T-helper 17 cell (primary cell): Measurements from ENCODE around the gene FGD6. TPM values are rescaled to one million over a fixed set of nuclear protein-coding genes. Genes with fewer than 3 reads are reported as not detected.
A peak's percentile ranks its signal among the peaks of the same experiment; 100 is the strongest.
"Not testable (repeated sequence)": the region's sequence is repeated elsewhere in the genome, so short reads cannot be mapped to it uniquely, and the experiment has no call there.

Source experiments
- ATAC-seq: fragments of 150-1000 bp; cut with Tn5 transposase; 2 replicates; pipeline ENCODE4 v1.10.0; 2021; ENCODE audit warnings: mild to moderate bottlenecking, moderate library complexity
- DNase-seq, 3 donors: peaks; one replicate each; pipeline versions ENCODE4 v3.0.0 to v3.0.0-alpha.2; 2020 to 2021
- H3K9me3 ChIP-seq: one replicate; pipeline ENCODE4 v1.7.0; 2013; ENCODE audit warnings: low read length, mild to moderate bottlenecking; ENCODE audit not compliant: control insufficient read depth, poor library complexity, severe bottlenecking
- H3K27ac Mint-ChIP-seq: one replicate; pipeline ENCODE4 v1.8.0; 2022; ENCODE audit warnings: mild to moderate bottlenecking, moderate library complexity, mixed read lengths
- H3K27me3 Mint-ChIP-seq: one replicate; pipeline ENCODE4 v1.8.0; 2022; ENCODE audit warnings: mixed read lengths
- H3K36me3 Mint-ChIP-seq: one replicate; pipeline ENCODE4 v1.8.0; 2022; ENCODE audit warnings: low read depth, mixed read lengths
- H3K4me1 Mint-ChIP-seq: one replicate; pipeline ENCODE4 v1.8.0; 2022; ENCODE audit warnings: mild to moderate bottlenecking, mixed read lengths
- H3K4me3 Mint-ChIP-seq: one replicate; pipeline ENCODE4 v1.8.0; 2022; ENCODE audit warnings: mild to moderate bottlenecking, moderate library complexity, mixed read lengths
- total RNA-seq, 4 donors: library from RNA in 2 of 4; stranded (reverse) in 2 of 4; gene quantifications; one replicate each; pipeline ENCODE4 v1.2.3 and lab custom pipeline; 2022 to 2026

The FGD6 gene
- total RNA-seq, 2 donors from 2014 or later = 1.2 to 1.3 TPM

DNA sequence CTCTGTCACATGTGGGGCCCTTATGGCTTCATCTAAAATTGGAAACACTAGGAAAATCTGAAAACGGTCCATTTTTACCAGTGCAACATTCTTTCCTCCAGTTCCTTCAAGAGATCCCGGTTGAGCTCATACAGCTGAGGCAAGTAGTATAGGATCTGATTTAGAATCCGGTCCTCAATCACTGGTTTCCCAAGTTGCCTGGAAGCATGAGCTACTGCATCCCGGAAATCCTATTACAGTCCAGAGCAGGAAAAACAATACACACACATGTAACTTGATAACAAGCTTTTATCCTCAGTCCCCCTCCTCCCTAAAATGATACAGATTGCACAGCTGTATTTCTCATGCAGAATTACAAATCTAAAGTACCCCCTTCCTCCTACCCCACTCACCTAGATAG is 76.0 kb downstream of the FGD6 start:
- H3K36me3 Mint-ChIP-seq = no peaks in the 10 kb centered on the region
- H3K27me3 Mint-ChIP-seq = no peaks in the 10 kb centered on the region
- no peak overlapping the region for H3K4me3 Mint-ChIP-seq
- ATAC-seq (no peak), DNase-seq (no peak)
- no peaks in the 10 kb centered on the region for H3K4me1 Mint-ChIP-seq
- no peaks in the 10 kb centered on the region for H3K9me3 ChIP-seq
- H3K27ac Mint-ChIP-seq = no peak overlapping the region

DNA sequence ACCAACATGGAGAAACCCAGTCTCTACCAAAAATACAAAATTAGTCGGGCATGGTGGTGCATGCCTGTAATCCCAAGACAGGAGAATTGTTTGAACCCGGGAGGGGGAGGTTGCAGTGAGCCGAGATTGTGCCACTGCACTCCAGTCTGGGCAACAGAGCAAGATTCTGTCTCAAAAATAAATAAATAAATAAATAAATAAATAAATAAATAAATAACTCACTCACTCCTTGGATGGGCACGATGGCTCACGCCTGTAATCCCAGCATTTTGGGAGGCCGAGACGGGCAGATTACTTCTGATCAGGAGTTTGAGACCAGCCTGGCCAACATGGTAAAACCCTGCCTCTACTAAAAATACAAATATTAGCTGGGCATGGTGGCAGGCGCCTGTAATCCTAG is 79.2 kb downstream of the FGD6 start:
- not testable (repeated sequence) for H3K27ac Mint-ChIP-seq, H3K4me1 Mint-ChIP-seq, DNase-seq, H3K27me3 Mint-ChIP-seq, H3K36me3 Mint-ChIP-seq, H3K4me3 Mint-ChIP-seq, ATAC-seq, H3K9me3 ChIP-seq

DNA sequence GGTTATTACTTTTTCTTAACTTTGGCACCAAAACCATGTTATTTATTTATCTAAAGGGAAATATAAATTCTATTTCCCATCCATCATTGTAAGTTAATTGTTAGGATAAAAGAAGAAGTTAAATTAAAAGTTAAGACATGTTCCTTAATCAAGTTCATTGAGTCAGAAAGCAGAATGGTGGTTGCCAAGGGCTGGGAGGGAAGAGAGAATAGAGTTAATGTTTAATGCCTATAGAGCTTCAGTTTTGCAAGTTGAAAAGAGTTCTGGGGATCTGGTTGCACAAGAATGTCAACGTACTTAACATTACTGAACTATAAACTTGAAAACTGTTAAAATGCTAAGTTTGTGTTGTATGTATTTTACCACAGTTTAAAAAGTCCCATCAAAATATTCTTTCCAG is 80.7 kb downstream of the FGD6 start:
- no peaks in the 10 kb centered on the region for H3K9me3 ChIP-seq
- Mint-ChIP-seq H3K27me3 (no peaks in the 10 kb centered on the region), H3K4me3 (no peak overlapping the region), H3K27ac (no peak overlapping the region), H3K36me3 (no peaks in the 10 kb centered on the region), H3K4me1 (no peaks in the 10 kb centered on the region)
- ATAC-seq (no peak), DNase-seq (no peak)

DNA sequence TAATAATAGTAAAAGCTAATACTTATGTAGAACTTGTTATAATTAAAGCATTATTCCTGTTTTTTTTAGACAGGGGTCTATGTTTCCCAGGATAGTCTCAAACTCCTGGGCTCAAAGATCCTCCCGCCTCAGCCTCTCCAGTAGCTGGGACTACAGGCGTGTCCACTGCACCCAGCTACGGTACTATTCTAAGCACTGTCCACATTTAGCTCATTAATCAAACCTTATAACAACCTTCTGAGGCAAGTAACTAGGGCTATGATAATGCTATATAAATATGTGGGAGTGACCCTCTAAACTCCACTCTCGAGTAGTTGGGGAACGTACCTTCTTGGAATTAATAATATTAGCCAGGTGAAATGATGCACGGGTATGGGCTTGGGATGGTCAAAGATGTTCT is 83.2 kb downstream of the FGD6 start:
- no peak for DNase-seq
- no peaks in the 10 kb centered on the region for H3K9me3 ChIP-seq
- H3K4me3 Mint-ChIP-seq = no peak overlapping the region
- H3K36me3 Mint-ChIP-seq = no peaks in the 10 kb centered on the region
- H3K4me1 Mint-ChIP-seq = no peaks in the 10 kb centered on the region
- H3K27ac Mint-ChIP-seq = no peak overlapping the region
- no peak for ATAC-seq
- H3K27me3 Mint-ChIP-seq = no peaks in the 10 kb centered on the region

DNA sequence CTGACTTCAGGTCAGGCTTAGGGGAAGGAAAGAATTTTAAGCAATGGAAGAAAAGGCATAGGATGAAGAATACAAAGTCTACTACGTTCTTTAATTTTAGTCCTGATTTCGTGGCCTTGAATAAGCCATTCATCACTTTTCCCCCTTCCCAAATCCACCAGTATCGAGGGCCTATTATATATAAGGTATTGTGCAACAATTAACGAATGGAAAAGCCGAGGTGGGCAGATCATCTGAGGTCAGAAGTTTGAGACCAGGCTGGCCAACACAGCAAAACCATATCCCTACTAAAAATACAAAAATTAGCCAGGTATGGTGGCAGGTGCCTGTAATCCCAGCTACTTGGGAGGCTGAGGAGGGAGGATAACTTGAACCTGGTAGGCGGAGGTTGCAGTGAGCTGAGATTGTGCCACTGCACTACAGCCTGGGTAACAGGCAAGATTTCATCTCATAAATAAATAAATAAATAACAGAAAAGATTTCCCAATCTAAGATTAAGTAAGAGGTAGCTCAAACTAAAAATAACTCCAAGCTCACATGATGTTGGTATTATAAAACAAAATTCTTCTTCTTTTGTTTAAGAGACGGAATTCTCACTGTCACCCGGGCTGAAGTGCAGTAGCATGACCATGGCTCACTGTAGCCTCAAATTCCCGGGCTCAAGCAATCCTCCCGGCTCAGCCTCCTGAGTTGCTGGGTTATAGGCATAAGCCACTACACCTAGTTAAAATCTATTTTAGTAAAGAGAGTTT is 85.5 kb downstream of the FGD6 start:
- no peaks in the 10 kb centered on the region for H3K27me3 Mint-ChIP-seq
- H3K27ac Mint-ChIP-seq = no peak overlapping the region
- DNase-seq = no peak
- H3K4me1 Mint-ChIP-seq = no peaks in the 10 kb centered on the region
- no peak for ATAC-seq
- no peaks in the 10 kb centered on the region for H3K9me3 ChIP-seq
- no peaks in the 10 kb centered on the region for H3K36me3 Mint-ChIP-seq
- H3K4me3 Mint-ChIP-seq = no peak overlapping the region

DNA sequence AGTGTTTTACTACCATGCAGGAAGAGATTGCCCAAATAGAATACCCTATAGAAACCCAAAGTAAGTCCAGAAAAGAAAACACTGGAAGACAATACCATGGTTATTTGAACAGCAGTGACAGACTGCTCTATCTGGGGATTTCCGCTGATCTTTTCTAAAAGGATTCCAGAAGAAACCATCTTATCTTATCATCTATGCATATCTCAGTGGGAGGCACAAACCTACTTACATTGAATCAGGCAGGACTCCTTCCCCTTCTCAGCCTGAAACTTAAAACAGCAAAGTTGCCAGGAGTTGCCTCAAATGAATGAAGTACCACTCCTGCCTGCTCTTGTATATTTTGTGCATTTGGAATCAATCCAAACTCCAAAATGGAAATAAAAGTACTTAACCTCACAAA is 87.2 kb downstream of the FGD6 start:
- DNase-seq (no peak), ATAC-seq (no peak)
- H3K27ac Mint-ChIP-seq = no peak overlapping the region
- no peaks in the 10 kb centered on the region for H3K9me3 ChIP-seq
- H3K36me3 Mint-ChIP-seq = no peaks in the 10 kb centered on the region
- no peaks in the 10 kb centered on the region for H3K27me3 Mint-ChIP-seq
- no peaks in the 10 kb centered on the region for H3K4me1 Mint-ChIP-seq
- H3K4me3 Mint-ChIP-seq = no peak overlapping the region

DNA sequence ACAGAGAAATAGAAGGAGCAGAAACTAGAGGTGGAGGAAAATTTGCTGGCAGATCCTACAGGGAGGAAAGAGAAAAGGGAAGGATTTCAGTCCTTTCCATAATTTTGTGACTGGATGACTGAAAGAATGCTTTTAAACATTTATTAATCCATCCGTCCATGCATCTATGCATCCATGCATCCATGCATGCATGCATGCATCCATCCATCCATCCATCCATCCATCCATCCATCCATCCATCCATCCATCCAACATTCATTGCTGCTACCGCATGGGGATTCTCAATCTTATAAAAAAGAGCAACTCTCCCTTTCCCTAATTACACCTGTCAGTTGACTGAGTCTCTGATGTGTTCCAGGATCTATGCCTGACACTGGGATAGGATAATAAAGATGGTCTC is 88.2 kb downstream of the FGD6 start:
- DNase-seq = no peak
- no peak for ATAC-seq
- no peaks in the 10 kb centered on the region for H3K36me3 Mint-ChIP-seq
- H3K9me3 ChIP-seq = no peaks in the 10 kb centered on the region
- H3K4me3 Mint-ChIP-seq = no peak overlapping the region
- H3K27ac Mint-ChIP-seq = no peak overlapping the region
- no peaks in the 10 kb centered on the region for H3K4me1 Mint-ChIP-seq
- no peaks in the 10 kb centered on the region for H3K27me3 Mint-ChIP-seq

DNA sequence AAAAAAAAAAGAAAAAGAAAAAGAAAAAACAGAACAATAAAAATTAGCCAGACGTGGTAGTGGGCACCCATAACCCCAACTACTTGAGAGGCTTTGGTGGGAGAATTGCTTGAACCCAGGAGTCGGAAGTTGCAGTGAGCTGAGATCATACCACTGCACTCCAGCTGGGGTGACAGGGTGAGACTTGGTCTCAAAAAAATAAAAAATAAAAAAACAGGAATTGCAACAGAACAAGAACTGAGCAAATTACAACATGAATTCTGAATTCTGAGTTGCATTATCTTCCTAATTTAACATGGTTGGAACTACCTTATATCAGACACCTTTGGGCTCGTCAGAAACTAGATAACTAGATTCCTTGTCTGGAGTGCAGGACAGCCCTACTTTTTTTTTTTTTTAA is 90.5 kb downstream of the FGD6 start:
- DNase-seq = no peak
- no peak for ATAC-seq
- Mint-ChIP-seq H3K4me3 (no peak overlapping the region), H3K36me3 (no peaks in the 10 kb centered on the region), H3K27me3 (no peaks in the 10 kb centered on the region), H3K27ac (no peak overlapping the region), H3K4me1 (no peaks in the 10 kb centered on the region)
- H3K9me3 ChIP-seq = no peaks in the 10 kb centered on the region

DNA sequence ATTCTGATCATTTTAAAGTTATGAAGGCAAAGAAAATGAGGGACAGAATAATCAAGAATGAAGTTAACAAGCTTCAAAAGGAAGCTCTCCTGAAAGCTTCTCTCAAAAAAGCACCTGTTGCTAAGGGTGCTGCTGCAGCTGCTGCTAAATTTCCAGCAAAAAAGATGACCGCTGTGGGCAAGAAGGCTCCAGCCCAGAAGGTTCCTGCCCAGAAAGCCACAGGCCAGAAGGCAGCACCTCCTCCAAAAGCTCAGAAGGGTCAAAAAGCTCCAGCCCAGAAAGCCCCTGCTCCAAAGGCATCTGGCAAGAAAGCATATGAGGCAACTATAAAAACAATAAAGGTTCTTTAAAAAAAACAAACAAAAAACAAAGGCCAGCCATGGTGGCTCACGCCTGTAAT is 91.2 kb downstream of the FGD6 start:
- Mint-ChIP-seq H3K4me1 (no peaks in the 10 kb centered on the region), H3K27me3 (no peaks in the 10 kb centered on the region), H3K27ac (no peak overlapping the region), H3K36me3 (no peaks in the 10 kb centered on the region), H3K4me3 (no peak overlapping the region)
- DNase-seq (no peak), ATAC-seq (no peak)
- no peaks in the 10 kb centered on the region for H3K9me3 ChIP-seq

DNA sequence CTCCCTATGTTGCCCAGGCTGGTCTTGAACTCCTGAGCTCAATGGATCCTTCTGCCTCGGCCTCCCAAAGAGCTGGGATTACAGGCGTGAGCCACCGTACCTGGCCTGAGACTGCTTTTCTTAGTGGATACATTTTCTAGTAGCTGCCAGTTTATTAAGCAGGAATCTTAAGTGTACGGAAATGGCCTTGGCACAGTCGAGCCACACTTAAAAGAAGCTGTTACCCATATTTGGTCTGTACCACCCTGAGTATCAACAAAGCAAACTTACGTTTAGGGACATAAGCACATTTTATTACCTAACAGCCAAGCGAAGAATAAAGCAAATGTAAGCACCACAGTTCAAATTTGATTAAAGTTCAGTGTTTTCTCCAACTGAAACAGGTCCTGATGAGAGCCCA is 93.2 kb downstream of the FGD6 start:
- Mint-ChIP-seq H3K4me1 (no peaks in the 10 kb centered on the region), H3K4me3 (no peak overlapping the region), H3K36me3 (no peaks in the 10 kb centered on the region), H3K27ac (no peak overlapping the region), H3K27me3 (no peaks in the 10 kb centered on the region)
- ATAC-seq = no peak
- DNase-seq = no peak
- no peaks in the 10 kb centered on the region for H3K9me3 ChIP-seq

DNA sequence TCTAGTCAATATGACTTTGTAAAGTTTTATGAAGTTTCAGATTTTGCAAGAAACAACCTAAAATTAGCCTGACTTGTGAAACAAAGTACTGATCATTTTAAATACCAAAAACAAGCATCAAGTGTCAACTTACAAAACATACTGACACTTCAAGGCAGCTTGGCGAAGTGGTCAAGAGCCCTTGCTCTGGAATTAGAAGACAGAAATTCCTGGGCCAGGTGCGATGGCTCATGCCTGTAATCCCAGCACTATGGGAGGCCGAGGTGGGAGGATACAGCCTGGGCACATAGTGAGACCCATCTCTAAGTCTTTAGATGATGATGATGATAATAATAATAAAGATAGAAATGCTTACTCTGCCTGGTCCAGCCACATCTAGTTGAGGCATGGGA is 98.5 kb downstream of the FGD6 start:
- Mint-ChIP-seq H3K27ac (no peak overlapping the region), H3K36me3 (no peaks in the 10 kb centered on the region), H3K4me1 (peaks cover 2% of the 10 kb centered on the region), H3K4me3 (no peak overlapping the region), H3K27me3 (no peaks in the 10 kb centered on the region)
- DNase-seq (no peak), ATAC-seq (no peak)
- H3K9me3 ChIP-seq = no peaks in the 10 kb centered on the region

DNA sequence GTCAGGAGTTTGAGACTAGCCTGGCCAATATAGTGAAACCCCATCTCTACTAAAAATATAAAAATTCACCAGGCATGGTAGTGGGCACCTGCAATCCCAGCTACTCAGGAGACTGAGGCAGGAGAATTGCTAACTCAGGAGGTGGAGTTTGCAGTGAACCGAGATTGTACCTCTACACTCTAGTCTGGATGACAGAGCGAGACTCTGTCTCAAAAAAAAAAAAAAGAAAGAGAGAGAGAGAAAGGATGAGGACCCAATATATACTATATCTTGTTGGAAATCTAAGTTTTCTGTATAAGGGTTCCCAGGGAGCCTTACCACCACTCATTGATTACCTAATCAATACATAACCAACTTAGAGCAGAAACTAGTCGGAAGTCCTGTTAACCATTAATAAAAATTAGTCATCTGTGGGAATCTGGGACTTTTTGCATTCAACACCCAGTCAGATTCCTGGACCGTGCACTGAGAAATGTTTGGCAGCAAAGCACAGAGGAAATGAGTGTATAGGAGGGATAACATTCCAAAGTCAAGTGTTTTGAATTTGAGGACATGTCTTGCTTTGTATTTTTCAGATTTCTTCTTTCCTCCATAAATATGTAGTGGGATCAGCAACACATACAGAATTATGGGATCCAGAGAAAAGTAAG is 99.0 kb downstream of the FGD6 start:
- no peaks in the 10 kb centered on the region for H3K9me3 ChIP-seq
- DNase-seq = no peak
- ATAC-seq = no peak
- H3K36me3 Mint-ChIP-seq = no peaks in the 10 kb centered on the region
- no peak overlapping the region for H3K4me3 Mint-ChIP-seq
- H3K27ac Mint-ChIP-seq = no peak overlapping the region
- H3K4me1 Mint-ChIP-seq = peaks cover 2% of the 10 kb centered on the region
- H3K27me3 Mint-ChIP-seq = no peaks in the 10 kb centered on the region

DNA sequence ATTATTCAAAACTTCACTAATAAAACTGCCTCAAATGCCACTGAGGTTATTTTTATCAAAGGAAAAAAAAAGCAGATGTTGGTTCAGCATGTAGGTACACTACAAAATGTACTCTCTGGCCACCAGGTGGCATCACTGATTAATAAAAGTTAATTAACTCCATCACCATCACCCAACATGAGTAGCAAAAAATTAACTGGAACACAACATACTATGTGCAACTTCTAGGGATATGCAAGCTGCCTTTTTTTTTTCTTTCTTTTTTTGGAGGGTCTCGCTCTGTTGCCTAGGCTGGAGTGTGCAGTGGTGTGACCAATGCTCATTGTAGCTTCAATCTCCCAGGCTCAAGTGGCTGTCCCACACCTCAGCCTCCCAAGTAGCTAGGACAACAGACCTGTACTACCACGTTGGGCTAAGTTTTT is 100.1 kb downstream of the FGD6 start:
- H3K9me3 ChIP-seq = no peaks in the 10 kb centered on the region
- Mint-ChIP-seq H3K4me3 (no peak overlapping the region), H3K4me1 (peaks cover 2% of the 10 kb centered on the region), H3K27me3 (no peaks in the 10 kb centered on the region), H3K27ac (peak overlapping the region; percentile 87), H3K36me3 (no peaks in the 10 kb centered on the region)
- ATAC-seq (peak; percentile 87), DNase-seq (peak; percentile 20 to 44 (median 32))

DNA sequence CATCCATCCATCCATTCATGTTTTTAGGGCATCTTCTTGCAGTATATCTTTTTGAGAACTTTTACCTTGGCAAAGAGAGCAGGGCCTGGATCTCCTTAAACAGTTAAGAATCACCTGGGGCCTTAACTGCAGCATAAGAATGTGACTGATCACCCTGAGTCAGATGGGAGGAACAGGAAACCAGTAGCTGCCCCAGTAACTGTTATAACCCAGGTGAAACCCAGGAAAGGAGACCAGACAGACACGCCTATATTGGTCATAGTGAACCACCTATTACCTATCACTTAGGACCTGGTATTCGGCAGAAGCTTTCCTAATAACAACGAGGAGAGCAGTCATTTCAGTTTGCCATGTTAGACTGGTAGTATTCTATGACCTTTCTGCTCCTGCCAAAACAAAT is 100.5 kb downstream of the FGD6 start:
- DNase-seq (no peak), ATAC-seq (peak; percentile 85)
- H3K27ac Mint-ChIP-seq = peak overlapping the region; percentile 87
- no peak overlapping the region for H3K4me3 Mint-ChIP-seq
- no peaks in the 10 kb centered on the region for H3K9me3 ChIP-seq
- H3K36me3 Mint-ChIP-seq = no peaks in the 10 kb centered on the region
- no peaks in the 10 kb centered on the region for H3K27me3 Mint-ChIP-seq
- H3K4me1 Mint-ChIP-seq = peaks cover 2% of the 10 kb centered on the region
